DOHH2 (cell line): ENCODE measurements around the gene EN2.

ENCODE experiments used
- H3F3A ChIP-seq: fragments of 200-600 bp; sonication (generic), shearing (Covaris generic); 2 replicates; pipeline ENCODE4 v1.6.0; 2016; ENCODE audit warnings: antibody characterized with exemption, mild to moderate bottlenecking; ENCODE audit not compliant: control insufficient read depth, insufficient read depth
- H3K27ac ChIP-seq: fragments of 200-600 bp; sonication (generic); 2 replicates; pipeline ENCODE4 v1.5.1; 2014; ENCODE audit warnings: low read depth, mild to moderate bottlenecking, low read length, moderate library complexity
- H3K27me3 ChIP-seq: fragments of 200-600 bp; sonication (generic); 2 replicates; pipeline ENCODE4 v1.6.1; 2014; ENCODE audit warnings: mild to moderate bottlenecking, low read length, mixed read lengths; ENCODE audit not compliant: control insufficient read depth
- H3K36me3 ChIP-seq: fragments of 200-600 bp; sonication (generic); 2 replicates; pipeline ENCODE4 v1.6.1; 2014; ENCODE audit warnings: mild to moderate bottlenecking, low read length, moderate library complexity, mixed read lengths; ENCODE audit not compliant: control insufficient read depth
- H3K4me1 ChIP-seq: fragments of 200-600 bp; sonication (generic); 2 replicates; pipeline ENCODE4 v1.6.1; 2014; ENCODE audit warnings: mild to moderate bottlenecking, low read length, mixed read lengths; ENCODE audit not compliant: control insufficient read depth
- H3K4me2 ChIP-seq: fragments of 200-600 bp; sonication (generic); 2 replicates; pipeline ENCODE4 v1.6.0; 2014; ENCODE audit warnings: mild to moderate bottlenecking, low read length, moderate library complexity
- H3K4me3 ChIP-seq: fragments of 200-600 bp; sonication (generic); 2 replicates; pipeline ENCODE4 v1.5.1; 2014; ENCODE audit warnings: mild to moderate bottlenecking, low read length, mixed read lengths
- H3K79me2 ChIP-seq: fragments of 200-600 bp; sonication (generic); 2 replicates; pipeline ENCODE4 v1.6.1; 2014; ENCODE audit warnings: mild to moderate bottlenecking, low read length, mixed read lengths; ENCODE audit not compliant: control insufficient read depth
- H3K9me2 ChIP-seq: fragments of 200-600 bp; sonication (generic); replicated peaks from 2 replicates; pipeline ENCODE4 v1.6.1; 2014; ENCODE audit warnings: mild to moderate bottlenecking, low read length, mixed read lengths; ENCODE audit not compliant: control insufficient read depth
- H3K9me3 ChIP-seq: fragments of 200-600 bp; sonication (generic); 2 replicates; pipeline ENCODE4 v1.6.1; 2014; ENCODE audit warnings: antibody characterized with exemption, low read length, mixed read lengths; ENCODE audit not compliant: control insufficient read depth, insufficient read depth
- H4K20me1 ChIP-seq: fragments of 200-600 bp; sonication (generic); 2 replicates; pipeline ENCODE4 v1.6.0; 2014; ENCODE audit warnings: low read depth, mild to moderate bottlenecking, antibody characterized with exemption, low read length, moderate library complexity; ENCODE audit not compliant: control insufficient read depth, insufficient read depth
- EZH2phosphoT487 ChIP-seq: fragments of 200-600 bp; sonication (generic); IDR thresholded peaks from 2 replicates; pipeline ENCODE4 v1.6.1; 2017; ENCODE audit warnings: borderline replicate concordance, mild to moderate bottlenecking, antibody characterized with exemption, low read length, moderate library complexity, mixed read lengths
- TF ChIP-seq, protein P1 (sequence below): fragments of 200-600 bp; sonication (generic); IDR thresholded peaks from one replicate; pipeline ENCODE4 v1.5.1; 2014; ENCODE audit warnings: antibody characterized with exemption, mild to moderate bottlenecking, low read depth, low read length; ENCODE audit not compliant: poor library complexity, severe bottlenecking

The EN2 gene

GRCh38 chr7:155458111-155458877, at the start of gene EN2:
EN2 (plus strand) TSS chr7:155458129; CDS start chr7:155458378, 249 bp downstream.
- Histone ChIP-seq H3K4me3 (no peak within 1 kb of the TSS), H3K9me2 (no peaks in the 10 kb centered on the region), H3F3A (no peaks in the 10 kb centered on the region), H3K9me3 (peaks cover 4% of the 10 kb centered on the region; the same call in 1 of the 2 replicates), H3K36me3 (no peaks in the 10 kb centered on the region), H3K4me1 (no peaks in the 10 kb centered on the region), H3K79me2 (no peaks in the 10 kb centered on the region), H3K27ac (no peak within 1 kb of the TSS), H3K4me2 (no peak within 1 kb of the TSS), H3K27me3 (peaks cover 16% of the 10 kb centered on the region; the same call in 1 of the 2 replicates), H4K20me1 (no peaks in the 10 kb centered on the region)
- no peak for TF ChIP-seq EZH2phosphoT487
- TF ChIP-seq, protein P1, sequence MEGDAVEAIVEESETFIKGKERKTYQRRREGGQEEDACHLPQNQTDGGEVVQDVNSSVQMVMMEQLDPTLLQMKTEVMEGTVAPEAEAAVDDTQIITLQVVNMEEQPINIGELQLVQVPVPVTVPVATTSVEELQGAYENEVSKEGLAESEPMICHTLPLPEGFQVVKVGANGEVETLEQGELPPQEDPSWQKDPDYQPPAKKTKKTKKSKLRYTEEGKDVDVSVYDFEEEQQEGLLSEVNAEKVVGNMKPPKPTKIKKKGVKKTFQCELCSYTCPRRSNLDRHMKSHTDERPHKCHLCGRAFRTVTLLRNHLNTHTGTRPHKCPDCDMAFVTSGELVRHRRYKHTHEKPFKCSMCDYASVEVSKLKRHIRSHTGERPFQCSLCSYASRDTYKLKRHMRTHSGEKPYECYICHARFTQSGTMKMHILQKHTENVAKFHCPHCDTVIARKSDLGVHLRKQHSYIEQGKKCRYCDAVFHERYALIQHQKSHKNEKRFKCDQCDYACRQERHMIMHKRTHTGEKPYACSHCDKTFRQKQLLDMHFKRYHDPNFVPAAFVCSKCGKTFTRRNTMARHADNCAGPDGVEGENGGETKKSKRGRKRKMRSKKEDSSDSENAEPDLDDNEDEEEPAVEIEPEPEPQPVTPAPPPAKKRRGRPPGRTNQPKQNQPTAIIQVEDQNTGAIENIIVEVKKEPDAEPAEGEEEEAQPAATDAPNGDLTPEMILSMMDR = no peak

DNA sequence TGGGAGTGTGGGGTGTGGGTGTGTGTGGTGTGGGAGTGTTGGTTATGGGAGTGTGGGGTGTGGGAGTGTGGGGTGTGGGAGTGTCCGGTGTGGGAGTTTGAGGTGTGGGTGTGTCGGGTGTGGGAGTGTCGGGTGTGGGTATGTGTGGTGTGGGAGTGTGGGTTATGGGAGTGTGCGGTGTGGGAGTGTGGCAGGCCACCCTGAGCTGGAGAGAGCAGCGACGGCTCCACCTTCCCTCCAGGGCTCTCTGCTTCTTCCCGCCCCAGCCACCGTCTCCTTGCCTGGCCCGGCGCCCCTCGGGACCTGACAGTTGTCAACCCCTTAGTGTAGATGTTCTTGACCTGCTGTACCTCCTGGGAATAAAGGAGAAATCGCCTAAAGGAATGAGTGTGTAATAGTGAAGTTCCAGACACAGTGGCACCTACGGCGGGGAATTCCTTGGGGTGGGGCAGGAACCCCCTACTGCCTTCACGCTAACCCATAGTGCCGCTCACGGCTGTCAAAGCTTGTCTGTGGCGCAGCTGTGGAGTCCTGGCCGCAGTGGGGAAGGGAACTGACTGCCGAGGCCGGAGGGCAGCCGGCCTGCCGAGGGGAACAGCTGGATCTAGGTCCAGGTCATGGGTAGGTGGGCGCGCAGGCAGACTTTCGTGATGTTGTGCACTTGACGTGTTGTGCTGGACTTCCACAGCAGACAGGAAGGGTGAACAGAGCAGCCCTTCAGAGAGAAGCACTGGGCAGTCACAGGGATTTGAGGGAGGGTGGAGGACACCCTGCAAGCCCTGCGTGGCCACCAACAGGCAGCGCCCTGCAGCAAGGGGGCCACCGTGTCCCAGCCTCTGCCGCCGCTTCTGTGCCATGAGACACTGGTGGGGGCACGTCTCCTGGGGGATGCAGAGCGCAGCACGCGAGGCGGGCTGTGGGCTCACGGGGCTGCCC, 49.0 kb upstream of the EN2 start:
- Histone ChIP-seq H4K20me1 (no peaks in the 10 kb centered on the region), H3F3A (no peaks in the 10 kb centered on the region), H3K27me3 (no peaks in the 10 kb centered on the region), H3K27ac (no peak overlapping the region), H3K9me3 (no peaks in the 10 kb centered on the region), H3K4me1 (peaks cover 7% of the 10 kb centered on the region), H3K9me2 (no peaks in the 10 kb centered on the region), H3K79me2 (no peaks in the 10 kb centered on the region), H3K4me3 (no peak overlapping the region), H3K4me2 (no peak overlapping the region), H3K36me3 (no peaks in the 10 kb centered on the region)
- TF ChIP-seq EZH2phosphoT487 = no peak
- TF ChIP-seq, protein P1 = no peak

DNA sequence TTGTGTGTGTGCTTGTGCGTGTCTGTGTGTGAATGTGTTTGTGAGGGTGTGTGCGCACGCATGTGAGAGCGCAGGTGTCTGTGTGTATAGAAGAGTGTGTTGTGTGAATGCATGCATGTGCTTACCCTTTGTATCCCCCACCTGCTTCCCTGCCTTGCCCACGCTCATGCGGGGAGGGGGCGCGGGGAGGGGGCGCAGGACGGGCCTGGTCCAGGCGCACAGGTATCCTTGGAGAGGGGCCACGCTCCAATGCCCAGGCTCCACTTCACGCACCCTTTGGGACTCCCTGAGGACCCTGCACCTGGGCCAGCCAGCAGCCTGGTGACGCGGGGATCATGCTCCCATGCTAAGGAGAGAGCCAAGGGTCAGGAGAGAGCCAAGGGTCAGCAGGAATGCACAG, 47.9 kb upstream of the EN2 start:
- H3K4me1 ChIP-seq = peaks cover 7% of the 10 kb centered on the region
- H3K27ac ChIP-seq = no peak overlapping the region
- H3K4me2 ChIP-seq = no peak overlapping the region
- H4K20me1 ChIP-seq = no peaks in the 10 kb centered on the region
- H3K79me2 ChIP-seq = no peaks in the 10 kb centered on the region
- H3K36me3 ChIP-seq = no peaks in the 10 kb centered on the region
- H3F3A ChIP-seq = no peaks in the 10 kb centered on the region
- TF ChIP-seq, protein P1 = no peak
- TF ChIP-seq EZH2phosphoT487 = no peak
- no peaks in the 10 kb centered on the region for H3K9me2 ChIP-seq
- no peaks in the 10 kb centered on the region for H3K9me3 ChIP-seq
- H3K27me3 ChIP-seq = no peaks in the 10 kb centered on the region
- H3K4me3 ChIP-seq = no peak overlapping the region
